Neural progenitor cell (in vitro differentiated cells): ENCODE data around the gene PROS1.

Source experiments
- CTCF ChIP-seq: fragments of 200-600 bp; sonication (generic); IDR thresholded peaks from 2 replicates; pipeline ENCODE4 v1.5.1; 2017; ENCODE audit warnings: antibody characterized with exemption, mild to moderate bottlenecking
- EZH2 ChIP-seq: fragments of 200-600 bp; sonication (generic); IDR thresholded peaks from 2 replicates; pipeline ENCODE4 v1.6.1; 2017; ENCODE audit warnings: antibody characterized with exemption, mild to moderate bottlenecking, moderate library complexity
- EZH2phosphoT487 ChIP-seq: fragments of 200-600 bp; sonication (generic); IDR thresholded peaks from 2 replicates; pipeline ENCODE4 v1.6.1; 2017; ENCODE audit warnings: antibody characterized with exemption

GRCh38 chr3:94008253-94008652, 34.6 kb upstream of the PROS1 start:
- TF ChIP-seq CTCF: no peak
- TF ChIP-seq EZH2phosphoT487: no peak
- TF ChIP-seq EZH2: no peak
